Stimulated activated CD8-positive, alpha-beta memory T cell treated with anti-CD3 and anti-CD28 coated beads, Interleukin-15, amount 100 ng/mL, for 24 hours (primary cell): Measurements from ENCODE around the gene MBD5.
A peak's percentile ranks its signal among the peaks of the same experiment; 100 is the strongest.
"Not testable (repeated sequence)": the region's sequence is repeated elsewhere in the genome, so short reads cannot be mapped to it uniquely, and the experiment has no call there.

Experiments
- DNase-seq: peaks from one replicate; pipeline ENCODE4 v3.0.0-alpha.2; 2020; ENCODE audit warnings: low read depth

The MBD5 gene

DNA sequence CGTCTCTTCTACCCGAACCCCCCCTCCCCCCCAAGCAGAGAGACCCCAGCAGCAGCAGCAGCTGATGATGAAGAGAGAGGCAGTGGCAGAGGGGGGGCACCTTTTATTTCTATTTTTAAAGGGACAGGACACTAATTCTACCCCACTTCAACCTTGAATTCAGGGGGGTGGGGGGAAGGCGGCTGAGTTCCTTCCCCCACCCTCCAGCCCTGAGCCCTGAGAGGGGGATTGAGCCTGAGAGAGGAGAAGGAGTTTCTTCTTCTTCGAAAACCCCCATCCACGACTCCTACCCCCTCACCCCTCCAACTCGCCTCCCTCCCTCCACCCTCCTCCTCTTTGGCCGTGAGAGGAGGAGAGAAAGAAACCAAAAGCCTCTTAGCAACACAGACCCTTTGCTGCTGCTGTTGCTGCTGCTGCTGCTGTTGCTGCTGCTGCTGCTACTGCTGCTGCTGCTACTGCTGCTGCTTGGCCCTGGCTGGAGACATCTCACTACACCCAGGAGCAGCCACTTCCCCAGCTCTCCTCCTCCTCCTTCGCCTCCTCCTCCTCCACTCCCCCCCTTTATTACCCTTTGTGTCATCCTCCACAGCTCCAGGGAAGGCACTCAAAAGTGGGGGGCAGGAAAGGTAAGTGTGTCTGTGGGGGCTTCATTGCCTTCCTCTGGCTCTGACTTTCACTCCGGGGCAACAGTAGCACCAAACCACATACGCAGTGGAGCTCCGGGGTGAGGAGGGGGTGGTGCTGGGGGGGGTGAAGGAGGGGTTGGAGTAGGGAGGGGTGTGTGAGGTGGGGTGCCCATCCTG is at the start of gene MBD5:
Gene MBD5, plus strand, starts transcription at position 33 of the 803 bp plus-strand sequence.
- DNase-seq = no peak

DNA sequence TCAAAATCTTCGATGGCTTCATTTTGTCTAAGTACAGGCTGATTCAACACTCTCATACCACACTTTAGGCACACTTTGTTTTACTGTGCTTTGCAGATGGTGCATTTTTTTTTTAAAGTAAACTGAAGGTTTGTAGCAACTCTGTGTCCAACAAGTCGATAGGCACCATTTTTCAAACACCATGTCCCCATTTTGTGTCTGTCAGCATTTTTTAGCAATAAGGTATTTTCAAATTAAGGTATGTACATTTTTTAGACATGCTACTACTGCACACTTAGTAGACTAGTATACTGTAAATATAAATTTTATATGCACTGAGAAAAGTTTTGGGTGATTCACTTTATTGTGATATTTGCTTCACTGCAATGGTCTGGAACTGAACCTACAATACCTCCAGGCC is 44.8 kb upstream of the MBD5 start:
- DNase-seq = no peak

DNA sequence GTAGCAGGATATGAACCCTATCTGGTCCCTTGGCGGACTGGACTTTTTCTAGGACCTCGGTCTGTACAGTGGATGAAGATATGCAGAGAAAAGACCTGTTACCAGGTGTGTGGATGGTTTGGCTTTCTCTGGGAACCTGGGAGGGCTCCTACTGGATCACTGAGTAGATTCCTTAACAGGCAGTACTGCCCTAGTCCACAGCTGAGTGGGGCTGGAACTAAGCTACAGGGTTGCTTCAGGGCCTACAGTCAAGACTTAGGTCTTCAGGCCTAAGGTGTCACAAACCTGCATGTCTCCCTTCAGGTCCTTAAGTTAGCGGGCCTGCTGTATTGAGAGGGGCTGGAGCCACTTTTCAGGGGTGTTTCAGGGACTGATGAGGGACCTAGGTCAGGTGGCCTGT is 43.2 kb upstream of the MBD5 start:
- no peak for DNase-seq

DNA sequence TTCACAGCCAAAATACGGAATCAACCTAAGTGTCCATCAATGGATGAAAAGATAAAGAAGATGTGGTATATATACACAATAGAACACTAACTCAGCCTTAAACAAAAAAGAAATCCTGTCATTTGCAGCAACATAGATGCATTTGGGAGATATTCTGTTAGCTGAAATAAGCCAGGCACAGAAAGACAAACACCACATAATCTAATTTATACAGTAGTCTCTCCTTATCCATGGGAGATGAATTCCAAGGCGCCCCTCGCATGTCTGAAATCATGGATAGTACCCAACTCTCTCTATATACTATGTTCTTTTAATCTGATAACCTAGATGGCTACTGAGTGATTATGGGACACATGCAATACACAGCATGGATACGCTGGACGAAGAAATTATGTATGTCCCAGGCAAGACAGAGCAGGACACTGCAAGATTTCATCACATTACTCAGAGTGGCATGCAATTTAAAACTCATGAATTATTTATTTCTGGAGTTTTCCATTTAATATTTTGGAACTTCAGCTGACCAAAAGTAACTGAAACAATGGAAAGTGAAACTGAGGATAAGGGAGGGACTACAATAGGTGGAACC is 39.9 kb upstream of the MBD5 start:
- DNase-seq = no peak

DNA sequence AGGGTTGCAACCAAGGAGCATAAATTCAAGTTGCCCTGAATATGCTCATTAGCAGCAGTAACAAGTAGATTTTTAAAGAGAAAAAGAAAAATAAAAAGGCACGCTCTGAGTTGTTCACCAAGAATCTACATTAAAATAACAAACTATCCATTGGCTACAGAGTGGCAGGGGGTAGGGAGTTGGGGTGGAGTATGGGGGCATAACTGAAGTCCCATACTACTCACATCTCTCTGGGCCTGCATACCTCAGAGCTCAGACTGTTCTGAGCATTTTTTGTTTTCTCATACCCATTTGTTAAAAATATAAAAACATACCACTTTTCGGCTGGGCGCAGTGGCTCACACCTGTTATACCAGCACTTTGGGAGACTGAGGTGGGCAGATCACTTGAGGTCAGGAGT is 31.8 kb upstream of the MBD5 start:
- no peak for DNase-seq

DNA sequence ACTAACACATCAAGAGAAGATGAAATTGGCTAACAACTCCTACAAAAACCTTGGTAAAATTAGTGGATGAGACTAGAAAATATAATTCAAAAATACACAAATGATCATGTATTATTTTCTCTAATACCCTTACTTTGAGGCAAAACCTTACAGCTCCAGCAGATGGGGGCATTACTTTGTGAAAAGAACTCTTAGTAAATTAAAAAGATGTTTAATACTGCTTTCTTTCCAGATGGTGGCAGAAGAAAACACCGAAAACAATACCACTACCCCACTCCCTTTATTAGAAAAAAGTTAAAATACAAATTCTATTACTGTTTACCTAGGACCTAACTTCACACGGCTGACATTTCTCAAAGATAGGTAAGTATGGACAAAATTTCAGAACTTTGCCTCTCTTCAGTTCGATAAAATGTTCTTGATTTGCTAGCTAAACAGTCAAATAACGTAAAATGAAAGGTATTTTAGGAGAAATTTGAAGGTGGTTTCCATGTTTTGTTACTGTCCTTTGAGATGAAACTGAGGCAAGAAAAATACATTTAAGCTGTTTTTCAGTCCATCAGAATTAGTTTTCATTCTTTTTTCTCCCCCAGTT is 31.0 kb upstream of the MBD5 start:
- DNase-seq = no peak

DNA sequence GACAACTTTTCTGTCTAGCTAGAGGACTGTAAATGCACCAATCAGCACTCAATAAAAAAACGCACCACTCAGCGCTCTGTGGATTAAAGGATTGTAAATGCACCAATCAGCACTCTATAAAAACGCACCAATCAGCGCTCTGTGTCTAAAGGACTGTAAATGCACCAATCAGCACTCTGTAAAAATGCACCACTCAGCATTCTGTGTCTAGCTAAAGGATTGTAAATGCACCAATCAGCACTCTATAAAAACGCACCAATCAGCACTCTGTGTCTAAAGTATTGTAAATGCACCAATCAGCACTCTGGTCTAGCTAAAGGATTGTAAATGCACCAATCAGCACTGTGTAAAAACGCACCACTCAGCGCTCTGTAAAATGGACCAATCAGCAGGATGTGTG is 25.9 kb upstream of the MBD5 start:
- not testable (repeated sequence) for DNase-seq

DNA sequence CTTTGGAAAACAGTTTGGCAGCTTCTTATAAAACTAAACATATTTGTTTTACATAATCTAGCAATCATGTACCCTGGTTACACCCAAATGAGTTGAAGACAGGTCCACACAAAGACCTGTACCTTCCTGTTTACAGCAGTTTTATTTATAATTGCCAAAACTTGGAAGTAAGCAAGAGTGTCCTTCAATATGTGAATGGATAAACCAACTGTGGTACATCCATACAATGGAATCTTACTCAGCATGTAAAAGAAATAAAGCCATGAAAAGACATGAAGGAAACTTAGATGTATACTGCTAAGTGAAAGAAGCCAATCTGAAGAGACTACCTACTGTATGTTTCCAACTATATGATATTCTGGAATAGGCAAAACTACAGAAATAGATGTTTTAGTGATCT is 24.1 kb upstream of the MBD5 start:
- no peak for DNase-seq

DNA sequence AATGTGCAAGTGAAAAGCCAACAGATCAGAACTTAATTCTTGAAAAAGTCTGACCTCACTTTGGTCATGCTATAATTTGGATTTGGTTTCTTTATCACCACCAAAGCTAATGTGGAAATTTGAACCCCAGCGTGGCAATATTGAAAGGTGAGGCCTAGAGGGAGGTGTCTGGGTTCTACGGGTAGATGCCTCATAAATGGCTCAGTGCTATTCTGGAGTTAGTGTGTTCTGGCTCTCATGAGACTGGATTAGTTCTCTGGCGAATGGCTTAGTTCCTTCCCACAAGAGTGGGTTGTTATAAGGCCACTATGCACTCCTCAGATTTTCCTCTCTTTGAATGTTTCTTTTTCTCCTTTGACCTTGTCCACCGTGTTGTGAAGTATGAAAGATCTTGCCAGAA is 22.7 kb upstream of the MBD5 start:
- no peak for DNase-seq

DNA sequence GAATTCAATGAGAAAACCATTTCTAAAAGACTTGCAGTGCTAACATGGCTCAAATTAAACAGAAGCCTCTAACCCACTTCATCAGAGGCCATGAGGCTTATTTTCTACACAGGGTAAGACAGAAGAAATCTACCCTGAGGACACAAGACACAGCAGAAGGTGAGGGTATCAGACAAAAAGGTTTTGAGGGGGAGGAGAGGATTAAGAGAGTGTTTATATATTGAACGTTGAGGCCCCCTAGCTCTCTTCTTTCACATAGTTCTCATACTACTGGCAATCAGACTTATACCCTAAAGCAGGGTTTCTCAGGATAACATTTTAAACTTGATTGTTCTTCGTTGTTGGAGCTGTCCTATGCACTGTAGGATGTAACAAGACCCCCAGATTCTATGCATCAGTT is 21.8 kb upstream of the MBD5 start:
- no peak for DNase-seq

DNA sequence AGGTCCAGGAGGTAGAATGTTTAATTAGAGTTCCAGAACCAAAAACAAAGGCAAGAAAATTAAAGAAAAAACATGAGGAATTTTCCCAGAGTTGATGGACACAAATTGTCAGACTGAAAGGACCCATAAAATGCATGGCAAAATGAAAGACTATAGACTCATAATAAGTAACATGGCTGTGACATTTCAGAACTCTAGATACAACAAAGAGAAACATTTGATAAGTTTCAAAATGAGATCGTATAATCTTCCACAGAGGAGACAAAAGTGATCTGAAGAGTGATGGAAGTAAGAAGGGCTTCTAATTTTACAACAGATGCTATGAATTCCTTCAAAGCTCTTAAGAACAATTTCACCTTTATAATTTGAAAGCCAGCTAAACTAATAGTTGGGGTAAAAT is 20.8 kb upstream of the MBD5 start:
- no peak for DNase-seq

DNA sequence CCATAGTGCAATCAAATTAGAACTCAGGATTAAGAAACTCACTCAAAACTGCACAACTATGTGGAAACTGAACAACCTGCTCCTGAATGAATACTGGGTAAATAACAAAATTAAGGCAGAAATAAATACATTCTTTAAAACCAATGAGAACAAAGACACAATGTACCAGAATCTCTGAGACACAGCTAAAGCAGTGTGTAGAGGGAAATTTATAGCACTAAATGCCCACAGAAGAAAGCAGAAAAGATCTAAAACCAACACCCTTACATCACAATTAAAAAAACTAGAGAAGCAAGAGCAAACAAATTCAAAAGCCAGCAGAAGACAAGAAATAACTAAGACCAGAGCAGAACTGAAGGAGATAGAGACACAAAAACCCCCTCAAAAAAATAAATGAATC is 18.5 kb upstream of the MBD5 start:
- DNase-seq = not testable (repeated sequence)

DNA sequence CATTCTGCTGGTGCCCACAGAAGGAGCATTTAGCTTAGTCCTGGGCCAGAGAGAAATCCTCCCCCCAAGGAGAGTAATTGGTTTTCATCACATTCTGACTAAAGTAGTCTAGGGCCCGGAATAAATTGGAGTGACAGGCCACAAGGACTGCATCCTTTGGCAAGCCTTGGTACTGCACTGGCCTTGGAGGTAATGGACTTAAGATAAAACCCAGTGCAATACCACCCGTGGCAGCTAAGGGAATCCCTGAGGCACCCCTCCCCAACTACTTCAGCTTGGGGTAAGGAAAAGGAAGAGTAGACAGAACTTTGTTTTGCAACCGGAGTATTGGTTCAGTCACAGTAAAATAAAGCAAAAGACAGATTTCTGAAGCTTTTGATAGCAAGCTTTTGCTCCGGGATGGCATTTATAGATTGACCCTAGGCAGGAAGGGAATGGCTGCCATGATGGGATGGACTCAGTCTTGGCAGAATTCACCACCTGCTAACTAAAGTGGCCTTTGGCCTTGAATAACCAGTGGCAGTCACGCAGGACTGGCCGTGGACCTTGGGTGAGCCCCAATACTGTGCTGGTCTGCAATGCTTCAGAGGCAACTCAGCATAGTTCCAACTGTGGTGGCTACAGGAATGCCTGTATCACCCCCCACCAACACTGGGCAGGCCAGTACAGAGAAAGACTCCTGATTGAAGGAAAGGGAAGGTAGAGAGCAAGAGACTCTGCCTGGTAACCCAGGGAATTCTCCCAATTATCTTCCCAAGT is 14.5 kb upstream of the MBD5 start:
- no peak for DNase-seq

DNA sequence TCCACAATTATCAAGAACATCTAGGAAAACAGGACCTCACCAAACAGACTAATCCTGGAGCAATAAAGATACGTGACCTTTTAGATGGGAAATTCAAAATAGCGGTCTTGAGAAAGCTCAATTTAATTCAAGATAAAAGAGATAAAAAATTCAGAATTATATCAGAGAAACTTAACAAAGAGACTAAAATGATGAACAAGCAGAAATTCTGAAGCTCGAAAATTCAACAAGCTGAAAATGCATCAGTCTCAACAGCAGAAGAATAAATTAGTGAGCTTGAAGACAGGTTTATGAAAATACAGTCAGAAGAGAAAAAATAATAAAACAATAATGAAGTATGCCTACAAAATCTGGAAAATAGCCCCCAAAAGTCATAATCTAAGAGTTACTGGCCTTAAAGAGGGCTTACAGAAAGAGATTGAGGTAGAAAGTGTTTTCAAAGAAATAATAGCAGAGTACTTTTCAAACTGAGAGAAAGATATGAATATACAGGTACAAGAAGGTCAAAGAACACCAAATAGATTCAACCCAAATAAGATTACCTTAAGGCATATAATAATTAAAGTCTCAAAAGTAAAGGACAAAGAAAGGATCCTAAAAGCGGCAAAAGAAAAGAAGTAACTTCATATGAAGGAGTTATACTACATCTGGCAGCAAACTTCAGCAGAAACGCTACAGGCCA is 13.5 kb upstream of the MBD5 start:
- DNase-seq = no peak

DNA sequence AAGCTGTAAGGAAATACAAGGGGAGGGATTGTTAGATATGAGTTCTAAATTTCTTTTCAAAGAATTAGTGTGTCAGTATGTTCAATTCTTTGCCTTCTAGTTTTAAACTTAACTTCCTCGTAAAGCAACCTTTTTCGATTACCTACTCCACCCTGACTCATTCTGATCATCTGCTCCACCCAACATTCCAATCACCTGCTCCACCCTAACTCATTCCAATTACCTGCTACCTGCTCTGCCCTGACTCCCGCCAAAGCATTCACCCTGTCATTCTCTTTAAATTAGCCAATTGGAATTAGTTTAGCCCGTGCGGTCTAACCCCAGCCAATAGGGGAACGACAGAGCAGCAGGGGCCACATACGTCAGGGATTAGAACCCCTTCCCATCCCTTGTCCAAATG is 12.5 kb upstream of the MBD5 start:
- not testable (repeated sequence) for DNase-seq

DNA sequence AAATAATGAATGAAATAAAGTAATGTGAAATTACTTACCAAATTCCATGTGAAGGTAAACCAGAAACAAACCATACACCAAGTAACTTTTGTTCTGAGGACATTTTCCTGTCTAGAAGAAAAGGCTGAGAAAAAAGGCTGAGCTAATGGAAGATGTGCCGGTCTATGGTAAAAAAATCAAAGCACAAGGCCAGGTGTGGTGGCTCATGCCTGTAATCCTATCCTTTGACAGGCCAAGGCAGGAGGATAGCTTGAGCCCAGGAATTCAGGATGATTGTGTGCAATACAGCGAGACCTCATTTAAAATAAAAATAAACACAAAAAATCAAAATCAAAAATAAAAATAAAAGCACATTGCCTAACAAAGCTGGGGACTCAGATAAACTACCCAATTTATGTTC is 7.0 kb upstream of the MBD5 start:
- no peak for DNase-seq

DNA sequence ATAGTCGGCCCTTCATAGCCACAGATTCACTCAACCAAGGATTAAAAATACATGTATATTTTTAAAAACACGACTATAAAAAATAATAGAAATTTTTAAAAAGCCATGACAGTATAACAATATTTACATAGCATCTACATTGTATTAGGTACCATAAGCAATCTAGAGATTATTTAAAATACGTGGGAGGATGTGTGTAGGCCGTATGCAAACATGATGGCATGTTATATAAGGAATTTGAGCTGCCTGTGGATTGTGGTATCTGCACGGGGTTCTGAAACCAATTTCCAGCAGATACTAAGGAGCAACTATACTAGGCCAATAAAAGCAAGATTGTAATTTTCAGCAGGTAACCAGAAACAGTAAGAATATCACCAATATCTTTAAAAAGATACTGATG is 6.3 kb upstream of the MBD5 start:
- no peak for DNase-seq

DNA sequence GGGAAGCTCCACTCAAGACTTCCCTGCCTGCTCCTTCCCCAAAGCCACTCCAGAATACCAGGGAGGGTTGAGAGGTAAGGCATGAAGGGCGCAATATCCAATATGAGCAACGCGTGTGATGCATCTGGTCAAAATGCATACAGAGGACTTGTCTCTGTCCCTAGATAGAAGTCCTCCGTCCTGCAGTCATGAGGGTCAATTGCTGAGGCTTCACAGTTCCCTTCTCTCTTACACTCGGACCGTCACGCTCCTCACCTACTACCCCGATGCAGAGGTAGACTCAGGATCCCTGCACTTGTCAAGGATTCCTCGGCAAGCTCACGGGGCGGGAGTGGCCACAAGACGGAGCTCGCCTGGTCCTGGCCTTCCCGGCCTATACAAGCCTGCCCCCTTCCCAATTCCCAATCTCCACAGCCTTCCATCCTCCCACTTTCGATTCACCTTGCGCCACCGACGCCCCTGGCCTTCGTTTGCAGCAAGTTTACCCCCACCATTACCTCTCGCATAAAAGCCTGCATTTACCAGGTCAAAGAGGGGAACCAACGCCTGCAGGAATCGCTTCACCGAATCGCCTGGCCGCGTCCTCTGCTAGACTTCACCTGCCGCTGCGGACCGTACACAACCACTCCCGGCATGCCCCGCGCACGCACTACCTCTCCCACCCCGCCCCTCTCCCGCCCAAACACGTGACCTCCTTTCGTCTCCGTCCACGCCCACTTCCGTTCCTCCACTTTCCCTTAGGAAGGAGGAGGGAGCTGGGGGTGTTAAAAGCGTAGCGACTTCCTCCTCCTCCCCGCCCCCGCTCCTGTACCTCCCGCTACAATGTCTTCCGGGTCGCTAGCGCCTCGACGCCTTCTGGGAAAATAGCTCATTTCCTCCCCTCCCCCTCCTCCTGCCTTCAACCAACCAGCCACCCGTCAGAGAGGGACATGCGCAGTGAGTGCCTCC is 506 bp upstream of the MBD5 start, which contains the start of gene ORC4:
Gene ORC4, minus strand, starts transcription at position 627 of the 948 bp plus-strand sequence. CDS start 44,779 bp downstream, outside the sequence.
- DNase-seq = peak; percentile 86

DNA sequence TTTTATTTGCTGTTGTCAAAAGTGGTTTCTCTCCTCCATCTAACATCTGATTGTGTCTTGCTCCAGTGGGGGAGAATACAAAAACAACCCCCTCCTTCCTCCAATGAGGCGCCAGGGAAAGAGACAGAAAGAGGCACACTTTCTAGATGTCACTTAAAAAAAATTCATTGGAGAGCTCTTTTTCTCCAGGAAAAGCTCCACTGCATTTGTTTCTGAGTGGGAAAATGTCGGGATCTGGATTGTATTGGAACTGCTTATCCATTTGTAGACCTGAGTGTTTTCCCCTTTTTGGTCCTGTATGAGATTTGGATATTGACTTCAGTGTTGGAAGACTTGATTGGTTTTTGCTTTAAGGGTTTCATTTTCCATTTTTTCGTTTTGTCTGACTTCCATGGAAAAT is 995 bp downstream of the MBD5 start:
- no peak for DNase-seq

DNA sequence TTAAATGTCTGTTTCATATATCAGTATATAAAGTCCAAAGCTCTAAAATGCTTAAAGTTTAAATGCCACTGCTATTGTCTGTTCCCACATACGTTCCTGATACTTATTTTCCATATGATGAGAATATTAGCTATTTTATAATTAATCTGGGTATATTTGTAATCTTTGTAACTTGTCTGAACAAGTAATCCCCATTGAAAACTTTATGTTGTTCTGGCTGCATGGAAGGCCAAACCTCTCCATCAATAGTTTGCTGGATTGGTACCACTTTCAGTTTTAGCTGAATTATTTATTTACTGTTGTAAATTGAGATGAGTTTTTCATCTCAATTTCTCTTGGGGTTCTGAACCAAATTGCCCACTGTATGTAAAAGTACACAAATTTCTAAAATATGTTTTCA is 1.5 kb downstream of the MBD5 start:
- no peak for DNase-seq

DNA sequence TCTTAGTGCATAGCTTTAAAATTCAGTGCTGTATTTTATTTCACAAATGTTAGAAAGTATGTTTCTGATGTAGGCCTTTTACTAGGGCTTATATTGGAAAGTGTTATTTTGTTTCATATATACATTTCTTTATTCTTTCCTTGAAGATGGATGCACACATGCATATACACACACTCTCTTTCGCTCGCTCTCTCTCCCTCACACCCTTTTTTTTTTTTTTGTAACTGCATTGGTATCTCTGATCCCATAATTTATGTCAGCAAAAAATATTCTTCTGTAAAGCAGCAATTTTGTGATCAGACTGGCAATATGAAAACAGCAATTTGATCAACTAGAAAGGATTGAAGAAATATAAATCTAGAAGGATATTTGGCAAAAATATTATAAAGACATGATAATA is 2.0 kb downstream of the MBD5 start:
- no peak for DNase-seq
